T follicular helper cell (primary cell): ENCODE results near the gene CNOT3.
A peak's percentile ranks its signal among the peaks of the same experiment; 100 is the strongest.

ENCODE experiments used
- DNase-seq: peaks from one replicate; pipeline ENCODE4 v3.0.0-alpha.2; 2020; ENCODE audit warnings: low read depth

Gene CNOT3

DNA sequence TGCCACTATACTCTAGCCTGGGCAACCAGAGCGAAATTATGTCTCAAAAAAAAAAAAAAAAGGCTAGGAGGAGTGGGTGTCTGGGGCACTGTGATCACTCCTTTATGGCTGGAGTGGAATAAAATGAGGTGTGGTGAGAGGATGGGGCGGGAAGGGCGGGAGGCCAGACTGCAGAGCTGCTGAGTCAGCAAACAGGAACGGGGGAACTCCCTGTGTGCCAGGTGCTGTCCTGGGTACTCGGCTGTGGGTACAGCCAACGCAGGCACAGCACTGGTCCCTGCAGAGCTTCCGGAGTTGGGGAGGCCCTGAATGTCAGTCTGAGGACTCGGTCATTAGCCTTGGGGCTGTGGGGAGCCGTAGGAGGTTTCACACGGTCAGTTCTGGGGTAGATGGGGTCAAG, 16.3 kb upstream of the CNOT3 start:
- DNase-seq, result no peak

DNA sequence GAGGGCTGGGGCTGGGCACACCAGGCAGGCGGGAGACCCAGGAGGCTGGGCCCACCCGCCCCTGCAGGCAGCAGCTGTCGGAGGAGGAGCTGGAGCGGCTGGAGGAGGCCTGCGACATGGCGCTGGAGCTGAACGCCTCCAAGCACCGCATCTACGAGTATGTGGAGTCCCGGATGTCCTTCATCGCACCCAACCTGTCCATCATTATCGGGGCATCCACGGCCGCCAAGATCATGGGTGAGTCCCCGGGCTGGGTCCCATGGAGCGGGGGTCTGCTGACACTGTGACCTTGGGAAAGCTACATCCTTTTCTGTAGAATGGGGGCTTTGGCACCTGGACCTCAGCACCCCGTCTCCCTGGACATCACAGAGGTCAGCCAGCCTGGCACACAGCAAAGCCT, 13.9 kb upstream of the CNOT3 start:
- DNase-seq, result no peak

DNA sequence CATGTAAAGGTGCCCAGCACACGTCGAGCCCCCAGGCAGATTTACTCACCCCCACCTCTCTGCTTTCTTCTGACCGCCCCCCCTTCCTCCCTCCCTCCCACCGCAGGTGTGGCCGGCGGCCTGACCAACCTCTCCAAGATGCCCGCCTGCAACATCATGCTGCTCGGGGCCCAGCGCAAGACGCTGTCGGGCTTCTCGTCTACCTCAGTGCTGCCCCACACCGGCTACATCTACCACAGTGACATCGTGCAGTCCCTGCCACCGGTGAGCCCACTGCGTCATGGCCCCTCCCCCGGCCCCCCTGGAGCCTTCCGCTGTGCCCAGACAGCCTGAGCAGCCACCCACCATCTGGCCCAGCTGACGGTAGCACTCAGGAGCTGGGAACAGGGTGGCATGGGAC, 13.2 kb upstream of the CNOT3 start:
- DNase-seq, result no peak

DNA sequence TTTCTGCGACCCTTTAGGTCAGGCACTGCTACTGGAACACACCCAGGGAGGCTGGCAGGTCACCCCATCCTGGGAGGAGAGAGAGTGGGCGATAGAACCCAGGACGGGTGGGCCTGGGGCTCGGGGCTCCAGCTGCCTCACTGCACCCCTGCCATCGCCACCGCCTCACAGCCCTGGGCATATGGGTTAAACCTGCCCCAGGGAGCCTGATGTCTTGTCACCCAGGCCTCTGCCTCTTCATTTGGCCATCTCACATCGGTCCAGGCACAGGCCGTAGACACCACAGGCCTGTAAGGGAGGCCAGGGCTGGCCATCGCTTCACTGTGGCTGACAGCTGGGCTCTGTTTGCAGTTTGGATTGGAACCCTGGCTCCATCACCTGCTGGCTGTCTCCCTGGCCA, 11.8 kb upstream of the CNOT3 start:
- no peak for DNase-seq

DNA sequence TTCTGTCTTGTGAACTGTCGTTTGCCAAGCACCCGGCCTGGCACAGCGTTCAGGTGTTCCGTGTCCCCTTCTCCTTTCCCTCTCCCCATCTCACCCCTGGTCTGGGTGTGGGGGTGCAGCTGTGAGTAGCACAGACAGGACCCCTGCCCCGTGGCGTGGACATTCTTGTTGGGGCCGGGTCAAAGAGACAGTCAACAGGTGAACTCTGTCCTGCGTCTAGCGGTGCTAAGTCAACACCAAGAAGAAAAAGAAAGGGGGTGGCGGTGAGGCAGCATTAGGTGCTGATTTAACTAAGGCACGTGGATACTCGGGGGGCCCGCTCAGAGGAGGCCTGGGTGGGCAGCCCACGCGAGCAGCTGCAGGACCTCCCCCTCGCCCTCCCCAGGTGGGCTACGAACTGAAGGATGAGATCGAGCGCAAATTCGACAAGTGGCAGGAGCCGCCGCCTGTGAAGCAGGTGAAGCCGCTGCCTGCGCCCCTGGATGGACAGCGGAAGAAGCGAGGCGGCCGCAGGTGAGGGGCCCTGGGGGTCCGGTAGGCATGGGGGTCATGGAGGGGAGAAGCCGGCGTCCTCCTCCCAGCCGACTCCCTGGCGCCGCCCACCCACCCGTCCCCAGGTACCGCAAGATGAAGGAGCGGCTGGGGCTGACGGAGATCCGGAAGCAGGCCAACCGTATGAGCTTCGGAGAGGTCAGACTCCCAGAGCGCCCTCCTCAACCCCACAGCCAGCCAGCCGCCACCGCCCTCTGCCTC, 9.7 kb upstream of the CNOT3 start:
- DNase-seq, result no peak

DNA sequence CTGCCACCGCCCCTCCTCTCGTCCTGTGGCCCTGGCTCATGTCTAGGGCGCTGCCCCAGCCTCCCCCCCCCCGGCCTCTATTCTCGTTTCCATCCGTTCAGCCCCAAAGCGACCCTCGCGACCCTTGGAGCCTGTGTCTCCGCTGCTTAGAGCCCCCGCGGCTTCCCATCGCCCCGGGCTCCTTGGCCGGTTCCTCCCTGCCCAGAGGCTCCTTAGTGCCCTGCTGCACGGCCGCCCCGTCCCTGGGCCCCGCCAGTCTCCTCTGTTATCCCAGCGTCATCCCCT, 9.2 kb upstream of the CNOT3 start:
- DNase-seq, result no peak

DNA sequence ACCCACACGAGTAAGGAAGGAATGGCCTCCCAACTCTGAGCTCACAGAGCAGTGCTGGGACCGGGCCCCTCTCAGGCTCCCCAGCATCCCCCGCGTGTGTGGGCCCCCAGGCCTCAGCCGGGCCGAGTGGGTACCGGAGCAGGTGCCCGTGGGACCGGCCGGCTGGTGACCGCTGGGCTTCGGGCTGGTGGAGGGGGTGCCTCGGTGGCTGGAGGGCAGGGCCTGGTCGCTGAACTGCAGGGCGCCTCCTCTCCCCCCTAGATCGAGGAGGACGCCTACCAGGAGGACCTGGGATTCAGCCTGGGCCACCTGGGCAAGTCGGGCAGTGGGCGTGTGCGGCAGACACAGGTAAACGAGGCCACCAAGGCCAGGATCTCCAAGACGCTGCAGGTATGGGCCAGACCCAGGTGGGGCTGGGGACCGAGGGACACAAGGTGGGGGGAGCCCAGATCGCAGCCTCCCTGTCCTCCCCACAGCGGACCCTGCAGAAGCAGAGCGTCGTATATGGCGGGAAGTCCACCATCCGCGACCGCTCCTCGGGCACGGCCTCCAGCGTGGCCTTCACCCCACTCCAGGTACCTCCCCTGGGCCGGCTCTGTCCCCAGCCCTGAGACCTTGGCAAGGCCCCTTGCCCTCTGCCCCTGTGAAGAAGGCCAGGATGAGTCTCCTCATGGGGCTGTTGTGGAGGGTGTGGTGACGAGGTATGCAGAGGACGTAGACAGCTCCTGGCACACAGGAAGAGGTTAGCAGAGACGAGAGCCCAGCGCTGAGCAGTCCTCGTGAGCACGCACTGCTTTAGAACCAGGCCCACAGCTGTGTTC, 8.6 kb upstream of the CNOT3 start:
- DNase-seq, result no peak

DNA sequence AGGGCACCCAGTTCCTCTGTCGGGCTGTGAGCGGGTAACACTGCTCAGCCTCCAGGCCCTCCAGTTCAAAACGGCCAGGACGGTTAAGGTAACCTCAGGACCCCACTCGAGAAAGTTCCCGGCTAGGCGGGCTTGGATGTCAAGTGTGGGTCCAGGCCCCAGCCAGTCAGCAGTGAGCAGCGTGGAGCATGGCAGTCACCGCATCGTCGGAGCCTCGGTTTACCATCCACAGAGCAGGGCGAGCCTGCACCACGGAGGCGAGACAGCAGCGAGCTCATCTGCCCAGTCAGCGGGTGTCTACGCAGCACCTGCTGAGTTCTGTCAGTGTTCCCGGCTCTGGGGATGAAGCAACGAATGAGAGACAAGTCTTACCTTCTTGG, 8.0 kb upstream of the CNOT3 start:
- no peak for DNase-seq

DNA sequence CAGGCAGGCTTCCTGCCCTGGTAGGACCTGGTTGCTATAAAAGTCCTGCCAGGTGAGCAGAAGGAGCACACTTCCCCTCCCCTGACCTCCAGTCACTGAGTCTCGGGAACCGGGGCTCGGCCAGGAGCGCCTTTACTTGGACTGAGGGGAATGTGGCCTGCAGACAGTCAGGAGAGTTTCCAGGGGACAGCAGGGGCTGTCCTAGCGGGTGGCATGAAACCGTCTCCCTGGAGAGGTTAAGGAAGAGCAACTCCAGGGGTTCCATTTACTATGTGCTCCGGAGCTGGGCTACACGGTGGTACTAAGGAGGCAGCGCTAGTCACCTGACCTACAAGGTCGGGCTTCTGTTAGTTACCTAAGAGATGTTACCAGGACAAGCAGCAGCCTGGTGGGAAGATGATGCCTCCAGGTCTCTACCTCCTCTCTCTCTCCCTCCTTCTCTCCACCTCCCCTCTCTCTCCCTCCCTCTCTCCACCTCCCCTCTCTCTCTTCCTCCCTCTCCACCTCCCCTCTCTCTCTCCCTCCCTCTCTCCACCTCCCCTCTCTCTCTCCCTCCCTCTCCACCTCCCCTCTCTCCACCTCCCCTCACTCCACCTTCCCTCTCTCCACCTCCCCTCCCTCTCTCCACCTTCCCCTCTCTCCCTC, 4.1 kb upstream of the CNOT3 start:
- DNase-seq, result no peak

DNA sequence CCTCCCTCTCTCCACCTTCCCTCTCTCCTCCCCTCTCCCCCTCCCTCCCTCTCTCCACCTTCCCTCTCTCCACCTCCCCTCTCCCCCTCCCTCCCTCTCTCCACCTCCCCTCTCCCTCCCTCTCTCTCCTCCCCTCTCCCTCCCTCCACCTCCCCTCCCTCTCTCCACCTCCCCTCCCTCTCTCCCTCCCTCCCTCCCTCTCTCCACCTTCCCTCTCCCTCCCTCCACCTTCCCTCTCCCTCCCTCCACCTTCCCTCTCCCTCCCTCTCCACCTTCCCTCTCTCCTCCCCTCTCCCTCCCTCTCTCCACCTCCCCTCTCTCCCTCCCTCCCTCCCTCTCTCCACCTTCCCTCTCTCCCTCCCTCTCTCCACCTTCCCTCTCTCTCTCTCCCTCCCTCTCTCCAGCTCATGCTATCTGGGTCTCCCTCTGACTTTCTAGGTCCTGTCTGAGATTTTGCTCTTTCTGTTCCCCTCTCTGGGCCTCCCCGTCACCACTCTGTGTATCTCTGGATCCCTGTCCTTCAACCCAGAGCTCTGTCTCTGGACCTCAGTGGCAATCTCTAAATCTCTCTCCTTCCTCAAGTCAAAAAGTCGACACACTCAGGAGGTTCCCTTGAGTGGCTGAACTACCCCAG, 3.5 kb upstream of the CNOT3 start:
- DNase-seq, result no peak

DNA sequence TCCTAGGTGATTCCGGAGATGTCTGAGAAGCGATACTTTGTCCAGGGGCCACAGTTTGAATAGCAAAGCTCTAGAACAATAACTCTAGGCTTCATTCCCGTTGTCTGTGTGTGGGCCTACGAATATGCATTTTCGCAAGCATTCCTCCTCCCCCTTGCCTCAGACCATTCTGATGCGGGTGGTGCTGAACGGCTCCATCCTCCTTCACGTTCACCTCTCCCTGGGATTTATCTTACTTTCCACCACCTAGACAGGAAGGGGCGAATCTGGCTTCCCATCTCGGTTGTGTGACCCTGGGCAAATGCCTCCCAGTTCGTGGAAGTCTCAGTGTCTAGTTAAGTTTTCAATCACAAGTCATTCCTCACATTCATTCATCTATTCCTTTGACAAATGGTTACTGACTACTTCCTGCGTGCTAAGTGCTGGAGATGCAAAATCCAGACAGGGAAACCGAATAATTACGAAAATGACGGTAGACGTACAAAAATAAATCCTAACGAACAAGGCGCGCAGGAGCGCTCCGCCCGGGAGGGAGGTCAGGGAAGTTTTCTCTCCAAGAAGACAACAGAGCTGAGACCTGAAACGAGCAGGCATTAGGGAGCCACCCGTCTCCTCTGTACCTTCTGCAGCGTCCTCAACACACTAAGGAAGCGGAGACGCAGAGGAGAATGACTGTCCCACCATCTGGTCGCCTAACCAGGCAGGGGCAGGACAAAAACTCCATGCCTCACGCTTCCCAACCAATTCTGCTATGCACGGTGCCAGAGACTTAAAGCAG, 1.3 kb upstream of the CNOT3 start:
- no peak for DNase-seq

DNA sequence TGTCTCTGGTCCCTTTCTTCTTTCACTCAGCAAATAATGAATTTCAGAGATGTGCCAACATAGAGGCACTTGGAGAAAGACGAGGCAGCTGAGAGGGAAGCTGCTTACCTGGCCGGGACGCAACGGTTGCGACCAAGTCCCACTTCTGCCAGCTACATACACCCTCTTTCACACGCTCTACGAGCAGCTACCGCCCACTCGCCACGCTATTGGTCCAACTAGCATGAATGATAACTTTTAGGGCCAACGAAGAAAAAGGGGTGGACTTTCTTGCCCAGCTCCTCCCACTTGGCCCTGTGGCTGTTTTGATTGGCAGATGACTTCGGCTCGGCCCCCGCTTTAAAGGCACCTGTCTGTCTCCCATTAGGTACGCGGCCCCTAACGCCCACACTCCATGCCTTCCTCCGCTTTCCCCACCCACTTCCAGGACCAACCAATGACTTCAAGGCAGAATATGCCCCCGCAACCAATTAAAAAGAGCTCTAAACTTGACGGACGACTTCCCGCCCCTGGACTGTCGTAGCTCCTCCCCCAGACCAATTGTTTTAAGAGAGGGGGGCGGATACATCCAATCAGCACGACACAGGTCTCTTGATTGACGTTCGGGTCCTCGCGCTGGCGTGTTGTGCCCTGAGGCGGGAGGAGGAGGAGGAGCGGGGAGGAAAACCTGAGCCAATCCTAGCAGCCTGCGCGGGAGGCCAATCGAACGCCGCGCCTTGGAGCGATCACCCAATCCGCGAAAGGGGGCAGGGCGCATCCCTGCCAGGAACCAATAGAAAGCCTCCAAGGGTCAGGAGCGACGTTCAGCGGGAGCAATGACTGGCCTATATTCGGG, 481 bp upstream of the CNOT3 start:
- DNase-seq, result peak; percentile 99

DNA sequence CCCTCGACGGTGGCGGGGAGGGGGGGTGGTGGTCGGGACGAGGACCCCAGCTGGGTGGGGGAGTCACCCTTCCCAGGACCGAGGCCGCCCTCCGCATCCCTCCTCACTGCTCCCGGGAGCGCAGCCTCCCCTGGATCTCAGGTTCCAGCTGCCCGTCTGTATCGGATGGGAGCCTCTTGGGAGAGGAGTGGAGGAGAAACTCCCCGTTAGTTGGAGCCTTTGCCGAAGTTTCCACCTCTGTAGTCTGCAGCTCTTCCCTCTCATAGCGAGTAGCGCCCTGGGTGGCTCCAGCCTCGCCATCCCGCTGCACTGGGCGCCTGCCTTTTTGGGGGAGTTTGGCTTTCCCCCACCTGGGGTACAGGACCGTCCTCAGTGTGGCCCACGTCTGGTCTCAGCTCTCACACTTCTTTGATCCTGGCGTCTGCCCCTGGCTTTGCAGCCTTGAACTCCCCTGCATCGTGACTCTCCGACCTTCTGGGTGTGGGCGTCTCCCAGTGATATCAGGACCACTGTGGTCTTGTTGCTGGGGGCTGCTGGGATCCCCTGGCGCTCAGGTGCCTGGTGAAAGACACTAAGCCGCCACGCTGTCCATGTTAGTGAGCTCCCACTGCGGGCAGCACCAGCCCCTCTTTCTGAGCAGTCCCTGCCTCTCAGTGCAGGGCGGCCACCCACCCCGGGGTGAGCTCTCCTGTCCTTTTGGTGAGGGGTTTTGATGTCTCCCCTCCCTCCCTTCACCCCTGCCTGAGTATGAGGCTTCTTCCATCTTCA, 1.1 kb downstream of the CNOT3 start:
- DNase-seq, result no peak

DNA sequence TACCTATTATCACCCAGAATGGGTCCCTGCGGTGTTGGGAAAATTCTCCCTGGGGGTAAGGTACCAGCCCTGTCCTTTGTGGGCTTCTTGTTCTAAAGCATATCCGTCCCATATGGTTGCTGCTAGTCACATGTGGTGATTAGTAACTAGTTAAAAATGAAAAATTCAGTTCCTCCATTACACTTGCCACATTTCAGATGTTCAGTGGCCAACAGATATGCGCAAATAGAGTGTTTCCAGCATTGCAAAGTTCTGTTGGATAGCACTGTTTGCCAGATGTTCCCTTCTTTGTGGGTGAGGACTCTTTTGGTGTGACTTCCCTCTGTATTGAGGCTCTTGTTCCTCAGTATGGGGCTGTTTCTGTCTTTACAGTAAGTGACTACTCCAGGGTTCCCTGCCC, 3.8 kb downstream of the CNOT3 start:
- DNase-seq, result no peak

DNA sequence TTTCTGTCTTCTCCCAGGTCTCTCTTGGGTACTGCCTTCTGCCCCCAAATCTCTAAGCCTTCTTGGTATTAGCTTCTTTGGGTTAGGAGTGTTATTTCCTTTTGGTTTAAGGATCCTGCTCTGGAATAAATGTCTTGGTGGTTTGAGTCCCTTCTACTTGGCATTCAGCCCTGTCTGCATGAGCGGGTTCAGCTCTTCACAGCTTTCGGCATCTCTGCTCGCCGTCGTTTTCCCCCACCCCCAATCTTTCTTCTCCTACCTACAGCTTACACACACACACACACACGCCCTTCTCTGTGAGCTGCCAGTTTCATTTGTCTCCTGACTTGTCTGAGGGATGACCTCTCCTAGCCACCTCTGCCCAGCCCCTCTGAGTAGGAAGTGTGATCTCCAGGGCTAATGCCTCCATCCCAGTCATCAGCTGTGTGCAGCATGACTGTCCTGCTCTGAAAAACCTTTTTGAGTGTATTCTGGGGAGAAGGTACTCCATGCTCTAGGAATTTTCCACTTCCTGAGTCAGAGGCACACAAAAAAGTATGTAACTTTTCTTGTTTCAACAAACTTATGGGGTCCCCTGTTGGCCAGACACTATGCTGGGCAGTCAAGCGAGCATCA, 4.7 kb downstream of the CNOT3 start:
- DNase-seq, result no peak

DNA sequence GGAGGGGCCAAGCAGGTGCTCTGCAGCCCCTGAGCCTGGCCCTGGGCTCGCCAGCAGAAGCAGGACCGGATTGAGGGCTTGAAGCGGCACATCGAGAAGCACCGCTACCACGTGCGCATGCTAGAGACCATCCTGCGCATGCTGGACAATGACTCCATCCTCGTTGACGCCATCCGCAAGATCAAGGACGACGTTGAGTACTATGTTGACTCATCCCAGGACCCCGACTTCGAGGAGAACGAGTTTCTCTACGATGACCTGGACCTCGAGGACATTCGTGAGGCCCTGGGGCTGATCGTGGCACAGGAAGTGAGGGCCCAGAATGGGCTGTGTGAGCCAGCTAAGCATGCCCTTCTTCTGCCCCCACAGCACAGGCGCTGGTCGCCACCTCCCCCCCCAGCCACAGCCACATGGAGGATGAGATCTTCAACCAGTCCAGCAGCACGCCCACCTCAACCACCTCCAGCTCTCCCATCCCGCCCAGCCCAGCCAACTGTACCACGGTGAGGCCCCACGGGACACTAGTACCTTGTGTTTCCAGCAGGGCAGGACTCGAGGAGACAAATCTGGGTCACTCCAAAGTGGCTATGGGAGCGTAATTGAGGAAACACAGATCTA, 8.1 kb downstream of the CNOT3 start:
- no peak for DNase-seq

DNA sequence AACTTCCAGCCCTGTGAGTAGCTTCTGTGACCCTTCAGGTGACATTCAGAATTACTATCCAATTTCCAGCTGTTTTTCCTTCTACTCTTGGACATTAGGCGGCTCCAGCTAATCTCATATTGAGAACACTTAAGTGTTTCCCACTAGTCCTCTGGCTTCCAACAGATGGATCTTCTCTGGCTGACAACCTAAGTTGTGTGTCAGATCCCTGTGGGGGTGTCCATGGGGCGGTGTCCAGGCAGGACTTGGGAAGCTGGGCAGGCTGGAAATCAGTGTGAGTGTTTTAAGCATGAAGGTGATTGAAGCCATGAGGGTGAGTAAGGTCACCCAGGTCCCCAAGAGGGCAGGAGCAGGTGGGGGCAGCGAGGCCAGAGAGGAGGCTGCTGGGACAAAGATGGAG, 10.1 kb downstream of the CNOT3 start:
- no peak for DNase-seq

DNA sequence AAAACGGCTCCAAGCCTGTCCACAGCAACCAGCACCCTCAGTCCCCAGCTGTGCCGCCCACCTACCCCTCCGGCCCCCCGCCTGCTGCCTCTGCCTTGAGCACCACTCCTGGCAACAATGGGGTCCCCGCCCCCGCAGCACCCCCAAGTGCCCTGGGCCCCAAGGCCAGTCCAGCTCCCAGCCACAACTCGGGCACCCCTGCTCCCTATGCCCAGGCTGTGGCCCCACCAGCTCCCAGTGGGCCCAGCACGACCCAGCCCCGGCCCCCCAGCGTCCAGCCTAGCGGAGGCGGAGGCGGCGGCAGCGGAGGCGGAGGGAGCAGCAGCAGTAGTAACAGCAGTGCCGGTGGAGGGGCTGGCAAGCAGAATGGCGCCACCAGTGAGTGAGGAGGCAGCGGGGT, 10.6 kb downstream of the CNOT3 start:
- no peak for DNase-seq

DNA sequence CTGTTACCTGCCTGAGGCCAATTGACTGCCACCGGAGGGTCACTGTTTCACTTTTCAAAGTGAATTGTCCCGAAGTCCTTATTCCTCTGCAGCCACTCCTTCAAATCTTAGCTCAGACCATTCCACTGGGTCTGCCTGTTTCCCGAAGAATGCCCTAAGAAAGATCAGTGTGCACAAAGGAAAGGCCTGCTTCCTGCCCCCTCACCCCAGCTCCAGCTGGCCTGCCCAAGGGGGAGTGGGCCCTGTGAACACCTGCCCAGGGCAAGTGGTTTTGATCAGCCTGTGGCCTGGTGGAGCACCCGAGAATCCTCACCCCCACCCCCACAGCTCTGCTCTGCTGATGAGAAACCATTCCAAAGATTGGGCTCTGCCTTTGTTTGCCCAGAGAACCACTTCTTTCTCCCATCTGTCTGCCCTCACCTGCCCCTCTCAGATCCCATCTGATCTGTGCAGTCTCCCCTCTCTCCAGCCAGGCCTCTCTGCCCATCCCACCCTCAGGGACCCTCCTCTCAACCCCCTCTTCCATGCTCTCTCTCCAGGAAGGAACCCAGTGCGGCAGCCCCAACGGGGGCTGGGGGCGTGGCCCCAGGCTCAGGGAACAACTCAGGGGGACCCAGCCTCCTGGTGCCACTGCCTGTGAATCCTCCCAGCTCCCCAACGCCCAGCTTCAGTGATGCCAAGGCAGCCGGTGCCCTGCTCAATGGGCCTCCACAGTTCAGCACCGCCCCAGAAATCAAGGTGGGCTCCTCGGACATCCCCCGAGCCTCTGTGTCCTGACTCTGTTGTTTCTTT, 11.7 kb downstream of the CNOT3 start:
- no peak for DNase-seq
